Suprapubic skin (tissue), 4 donors: Measurements from ENCODE around the gene KLF7.

Experiments
- CTCF ChIP-seq, 2 donors: fragments of 200-600 bp in 1 of 2; fragments of 450-650 bp in 1 of 2; sonication (generic) in 1 of 2; IDR thresholded peaks; one replicate each; pipeline ENCODE4 v1.5.1; 2016 to 2019; ENCODE audit warnings: antibody characterized with exemption in 2 of 2, mild to moderate bottlenecking in 1 of 2, moderate library complexity in 1 of 2
- POLR2A ChIP-seq, 2 donors: fragments of 450-650 bp; IDR thresholded peaks; one replicate each; pipeline ENCODE4 v1.6.1; 2017; ENCODE audit warnings: antibody characterized with exemption in 2 of 2, mild to moderate bottlenecking in 2 of 2, moderate library complexity in 2 of 2
- POLR2AphosphoS5 ChIP-seq, 3 donors: sonication (generic); formaldehyde crosslinking; IDR thresholded peaks; one replicate each; pipeline ENCODE4 v1.6.1; 2017; ENCODE audit warnings: antibody characterized with exemption in 3 of 3

GRCh38 chr2:207109768-207110167, 56.0 kb downstream of the KLF7 start:
- TF ChIP-seq CTCF (IDR thresholded peaks at IDR 0.05) (no peak), POLR2AphosphoS5 (IDR thresholded peaks at IDR 0.05) (no peak), POLR2A (IDR thresholded peaks at IDR 0.05) (no peak)
